T-helper 17 cell (primary cell): ENCODE data around the gene ORMDL3. TPM values are rescaled to one million over a fixed set of nuclear protein-coding genes. Genes with fewer than 3 reads are reported as not detected.

ENCODE experiments used
- ATAC-seq: fragments of 150-1000 bp; cut with Tn5 transposase; 2 replicates; pipeline ENCODE4 v1.10.0; 2021; ENCODE audit warnings: mild to moderate bottlenecking, moderate library complexity
- DNase-seq, 3 donors: peaks; one replicate each; pipeline versions ENCODE4 v3.0.0 to v3.0.0-alpha.2; 2020 to 2021
- H3K9me3 ChIP-seq: one replicate; pipeline ENCODE4 v1.7.0; 2013; ENCODE audit warnings: low read length, mild to moderate bottlenecking; ENCODE audit not compliant: control insufficient read depth, poor library complexity, severe bottlenecking
- H3K27ac Mint-ChIP-seq: one replicate; pipeline ENCODE4 v1.8.0; 2022; ENCODE audit warnings: mild to moderate bottlenecking, moderate library complexity, mixed read lengths
- H3K27me3 Mint-ChIP-seq: one replicate; pipeline ENCODE4 v1.8.0; 2022; ENCODE audit warnings: mixed read lengths
- H3K36me3 Mint-ChIP-seq: one replicate; pipeline ENCODE4 v1.8.0; 2022; ENCODE audit warnings: low read depth, mixed read lengths
- H3K4me1 Mint-ChIP-seq: one replicate; pipeline ENCODE4 v1.8.0; 2022; ENCODE audit warnings: mild to moderate bottlenecking, mixed read lengths
- H3K4me3 Mint-ChIP-seq: one replicate; pipeline ENCODE4 v1.8.0; 2022; ENCODE audit warnings: mild to moderate bottlenecking, moderate library complexity, mixed read lengths
- total RNA-seq, 4 donors: library from RNA in 2 of 4; stranded (reverse) in 2 of 4; gene quantifications; one replicate each; pipeline ENCODE4 v1.2.3 and lab custom pipeline; 2022 to 2026

Gene ORMDL3
- total RNA-seq, 2 donors from 2014 or later, result 76.0 to 88.9 TPM

DNA sequence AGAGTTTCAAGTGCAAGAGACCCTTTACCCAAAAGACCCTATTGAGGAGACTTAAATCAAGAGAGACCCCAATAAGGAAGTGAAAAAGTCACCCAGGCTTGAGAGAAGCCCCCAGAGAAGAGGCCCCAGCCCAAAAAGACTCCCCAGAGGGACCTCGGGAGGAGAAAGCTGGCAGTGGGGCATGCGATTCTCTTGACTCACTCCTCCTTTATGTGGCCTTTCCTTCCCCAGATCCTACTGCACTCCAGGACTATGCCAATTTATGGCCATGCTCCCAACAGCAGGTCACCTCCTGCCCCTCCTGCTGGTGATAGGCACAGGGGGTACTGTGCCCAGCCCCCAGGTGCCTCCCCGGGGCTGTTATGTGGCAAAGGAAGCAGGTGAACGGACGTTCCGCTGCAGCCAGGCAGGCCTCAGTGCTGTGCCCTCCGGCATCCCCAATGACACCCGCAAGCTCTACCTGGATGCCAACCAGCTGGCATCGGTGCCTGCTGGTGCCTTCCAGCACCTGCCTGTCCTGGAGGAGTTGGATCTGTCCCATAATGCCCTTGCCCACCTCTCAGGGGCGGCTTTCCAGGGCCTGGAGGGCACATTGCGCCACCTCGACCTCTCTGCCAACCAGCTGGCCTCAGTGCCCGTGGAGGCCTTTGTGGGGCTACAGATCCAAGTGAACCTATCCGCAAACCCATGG lies 16.4 kb upstream of the ORMDL3 start:
- no peak overlapping the region for H3K4me3 Mint-ChIP-seq
- H3K27me3 Mint-ChIP-seq, result peaks cover 7% of the 10 kb centered on the region
- no peaks in the 10 kb centered on the region for H3K9me3 ChIP-seq
- H3K27ac Mint-ChIP-seq, result no peak overlapping the region
- DNase-seq (no peak), ATAC-seq (no peak)
- peaks cover 17% of the 10 kb centered on the region for H3K4me1 Mint-ChIP-seq
- H3K36me3 Mint-ChIP-seq, result no peaks in the 10 kb centered on the region

DNA sequence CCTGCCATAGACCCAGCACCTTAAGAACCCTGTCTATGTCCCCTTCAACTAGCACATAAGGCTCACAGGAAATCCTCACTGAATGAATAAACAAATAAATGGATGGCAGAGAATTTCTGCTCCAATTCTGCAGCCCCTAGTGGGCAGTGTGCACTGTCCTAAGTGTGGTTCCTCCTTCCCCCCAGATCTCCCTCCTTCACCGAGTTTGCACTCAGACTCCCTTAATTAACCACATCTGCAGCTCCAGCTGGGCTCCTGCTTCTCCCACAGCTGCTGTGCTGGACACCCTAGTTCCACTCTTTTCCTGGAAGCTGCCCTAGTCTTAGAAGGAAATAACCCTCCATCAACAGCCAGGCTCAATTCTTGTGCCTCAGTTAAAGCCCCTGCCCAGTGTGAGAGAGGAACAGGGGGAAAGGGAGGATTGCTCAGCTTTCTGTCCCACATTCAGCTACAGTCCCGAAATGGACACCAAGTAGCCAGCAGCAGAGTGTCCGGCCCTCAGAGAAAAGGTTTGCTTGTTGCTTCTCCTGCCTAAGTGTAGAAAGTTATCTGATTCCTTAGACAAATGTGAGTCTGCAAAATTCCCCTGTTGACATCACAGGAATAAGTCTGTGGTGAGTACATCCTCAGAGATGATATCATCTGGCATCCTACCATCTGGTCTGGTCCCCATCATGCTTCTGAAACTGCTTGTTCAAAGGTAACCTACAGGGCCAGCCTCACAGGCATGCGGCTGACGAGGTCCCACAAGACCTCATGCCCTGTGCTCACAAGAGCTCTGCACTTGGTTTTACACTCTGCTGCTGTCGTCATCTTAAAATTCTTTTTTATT lies 12.4 kb upstream of the ORMDL3 start:
- no peaks in the 10 kb centered on the region for H3K9me3 ChIP-seq
- Mint-ChIP-seq H3K27me3 (peaks cover 7% of the 10 kb centered on the region), H3K4me3 (peak overlapping the region; percentile 45), H3K27ac (peak overlapping the region; percentile 91), H3K36me3 (no peaks in the 10 kb centered on the region), H3K4me1 (peaks cover 11% of the 10 kb centered on the region)
- DNase-seq (peak in 2 of 3 donors; percentile 24 to 31), ATAC-seq (peak; percentile 99)

DNA sequence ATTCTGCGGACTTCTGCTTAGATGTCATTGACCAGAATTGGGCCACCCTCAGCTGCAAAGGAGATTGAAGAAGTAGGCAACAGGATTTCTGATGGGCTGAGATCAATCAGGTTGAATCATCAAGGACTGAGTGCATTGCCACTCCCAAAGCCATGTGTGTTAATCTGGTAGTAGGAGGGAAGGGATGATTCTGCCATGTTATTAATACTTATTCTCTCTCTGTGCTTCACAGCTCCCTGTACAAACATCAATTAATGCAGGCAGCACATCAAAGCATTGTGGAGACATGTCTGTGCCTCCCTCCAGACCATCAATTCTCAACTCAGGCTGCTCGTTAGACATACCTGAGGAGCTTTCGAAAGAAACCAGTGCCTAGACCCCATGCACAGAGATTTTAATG lies 11.7 kb upstream of the ORMDL3 start:
- DNase-seq, result no peak
- H3K27me3 Mint-ChIP-seq, result peaks cover 7% of the 10 kb centered on the region

DNA sequence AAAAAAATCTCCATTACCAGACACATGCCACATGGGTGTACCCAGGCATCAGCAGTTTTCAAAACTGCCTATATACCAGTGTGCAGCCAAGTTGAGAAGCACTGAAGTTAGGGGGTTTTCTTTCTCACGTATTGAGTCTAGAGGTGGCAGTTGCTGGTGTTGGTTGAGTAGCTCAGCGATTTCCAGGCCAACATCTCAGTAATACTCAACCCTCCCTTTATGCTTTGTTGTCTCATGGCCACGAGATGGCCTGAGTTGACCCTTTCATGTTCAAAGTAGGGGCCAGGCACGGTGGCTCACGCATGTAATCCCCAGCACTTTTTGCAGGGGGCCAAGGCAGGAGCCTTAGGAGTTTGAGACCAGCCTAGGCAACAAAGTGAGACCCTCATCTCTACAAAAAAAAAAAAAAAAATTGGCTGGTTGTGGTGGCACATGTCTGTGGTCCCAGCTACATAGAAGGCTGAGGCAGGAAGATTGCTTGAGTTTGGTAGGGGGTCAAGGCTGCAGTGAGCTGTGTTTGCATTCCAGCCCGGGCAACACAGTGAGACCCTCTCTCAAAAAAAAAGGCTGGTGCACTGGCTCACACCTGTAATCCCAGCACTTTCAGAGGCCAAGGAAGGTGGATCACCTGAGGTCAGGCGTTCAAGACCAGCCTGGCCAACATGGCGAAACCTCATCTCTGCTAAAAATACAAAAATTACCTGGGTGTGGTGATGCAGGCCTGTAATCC lies 10.9 kb upstream of the ORMDL3 start:
- peaks cover 11% of the 10 kb centered on the region for H3K4me1 Mint-ChIP-seq
- no peak for DNase-seq
- no peak for ATAC-seq
- H3K9me3 ChIP-seq, result no peaks in the 10 kb centered on the region
- peak overlapping the region; percentile 91 for H3K27ac Mint-ChIP-seq
- peaks cover 7% of the 10 kb centered on the region for H3K27me3 Mint-ChIP-seq
- H3K36me3 Mint-ChIP-seq, result no peaks in the 10 kb centered on the region
- no peak overlapping the region for H3K4me3 Mint-ChIP-seq

More for the DNA sequence above, 11.7 kb upstream of the ORMDL3 start:
- Mint-ChIP-seq H3K4me3 (no peak overlapping the region), H3K27ac (peak overlapping the region; percentile 91), H3K4me1 (peaks cover 11% of the 10 kb centered on the region), H3K36me3 (no peaks in the 10 kb centered on the region)
- H3K9me3 ChIP-seq, result no peaks in the 10 kb centered on the region
- no peak for ATAC-seq

DNA sequence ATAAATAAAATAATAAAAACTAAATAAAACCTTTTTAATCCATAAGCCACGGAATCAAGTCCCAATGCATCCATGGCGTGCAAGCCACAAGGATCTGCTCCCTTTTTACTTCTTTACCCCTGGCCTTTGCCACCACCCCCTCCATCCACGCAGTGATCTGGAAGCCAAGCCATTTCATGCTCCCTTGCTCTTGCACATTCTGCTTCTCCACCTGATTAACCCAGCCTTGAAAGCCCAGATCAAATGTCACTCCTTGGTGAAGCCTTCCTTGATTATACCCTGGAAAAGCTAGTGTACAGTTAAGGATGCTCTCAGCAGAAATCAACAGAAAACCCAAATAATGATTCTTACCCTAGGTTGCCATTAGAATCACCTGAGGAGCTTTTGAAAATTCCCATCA lies 10.0 kb upstream of the ORMDL3 start:
- Mint-ChIP-seq H3K27ac (no peak overlapping the region), H3K36me3 (no peaks in the 10 kb centered on the region)
- ATAC-seq, result no peak

DNA sequence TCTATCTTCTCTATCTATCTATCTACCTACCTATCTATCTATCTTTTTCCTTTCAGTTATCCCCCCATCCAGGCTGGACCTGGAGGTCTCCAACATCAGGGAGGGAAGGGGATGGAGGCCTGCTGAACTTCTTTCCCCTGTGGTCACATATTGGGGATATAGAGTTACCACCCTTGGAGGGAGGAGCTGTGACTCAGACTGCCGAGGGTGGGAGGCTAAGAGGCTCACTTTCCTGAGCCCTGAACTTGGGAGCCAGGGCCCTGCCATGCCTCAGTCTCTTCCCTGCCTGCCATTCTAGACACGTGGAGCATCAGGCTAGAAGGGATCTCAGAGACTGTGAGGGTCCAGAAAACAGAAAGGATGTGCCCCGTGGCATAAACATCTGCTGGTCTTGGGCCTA lies 8.5 kb upstream of the ORMDL3 start:
- no peaks in the 10 kb centered on the region for H3K36me3 Mint-ChIP-seq
- H3K4me1 Mint-ChIP-seq, result peaks cover 7% of the 10 kb centered on the region
- H3K9me3 ChIP-seq, result no peaks in the 10 kb centered on the region
- no peak for ATAC-seq
- peak overlapping the region; percentile 60 for H3K27ac Mint-ChIP-seq
- no peak for DNase-seq
- H3K4me3 Mint-ChIP-seq, result no peak overlapping the region
- no peaks in the 10 kb centered on the region for H3K27me3 Mint-ChIP-seq

More for the DNA sequence above, 10.0 kb upstream of the ORMDL3 start:
- Mint-ChIP-seq H3K4me3 (no peak overlapping the region), H3K27me3 (peaks cover 3% of the 10 kb centered on the region), H3K4me1 (peaks cover 11% of the 10 kb centered on the region)
- H3K9me3 ChIP-seq, result no peaks in the 10 kb centered on the region
- no peak for DNase-seq

DNA sequence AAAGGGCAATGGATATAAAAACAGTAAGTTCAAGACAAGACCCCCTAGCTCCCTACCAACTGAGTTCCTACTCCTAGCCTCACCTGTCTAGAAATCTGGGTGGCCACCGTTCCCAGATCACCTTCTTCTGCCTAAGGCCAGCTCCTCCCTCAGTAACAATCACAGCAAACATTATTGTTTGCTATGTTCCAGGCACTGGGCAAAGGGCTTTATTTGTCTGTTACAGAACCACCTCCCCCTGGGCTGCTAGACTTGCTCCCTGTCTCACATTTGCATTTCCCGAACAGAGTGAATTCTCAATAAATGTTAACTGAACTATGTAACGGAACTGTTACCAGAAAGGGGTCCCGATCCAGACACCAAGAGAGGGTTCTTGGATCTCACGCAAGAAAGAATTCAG lies 6.9 kb upstream of the ORMDL3 start:
- H3K4me3 Mint-ChIP-seq, result no peak overlapping the region
- ATAC-seq (no peak), DNase-seq (no peak)
- no peaks in the 10 kb centered on the region for H3K4me1 Mint-ChIP-seq
- H3K27ac Mint-ChIP-seq, result no peak overlapping the region
- no peaks in the 10 kb centered on the region for H3K36me3 Mint-ChIP-seq
- no peaks in the 10 kb centered on the region for H3K9me3 ChIP-seq
- no peaks in the 10 kb centered on the region for H3K27me3 Mint-ChIP-seq

DNA sequence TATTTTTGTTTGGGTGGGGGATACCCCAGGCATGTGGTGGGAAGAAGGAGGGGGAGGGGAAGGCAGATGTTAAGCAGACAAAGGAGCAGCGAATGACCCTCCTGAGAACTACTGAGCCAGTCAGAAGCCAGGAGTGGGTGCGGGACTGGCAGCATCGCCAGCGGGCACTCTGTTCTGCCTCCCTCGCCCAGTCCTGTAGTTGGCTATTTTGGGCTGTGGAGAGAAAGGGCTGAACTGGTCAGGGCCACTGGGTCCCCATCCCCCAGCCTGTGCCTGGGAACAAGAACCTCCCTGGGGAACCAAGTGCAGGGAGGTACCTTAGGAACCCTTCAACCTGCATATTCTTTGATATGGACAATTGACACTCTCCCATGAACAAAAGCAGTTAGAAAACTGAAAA lies 6.5 kb upstream of the ORMDL3 start:
- H3K9me3 ChIP-seq, result no peaks in the 10 kb centered on the region
- Mint-ChIP-seq H3K27ac (no peak overlapping the region), H3K4me3 (no peak overlapping the region), H3K36me3 (no peaks in the 10 kb centered on the region), H3K4me1 (no peaks in the 10 kb centered on the region), H3K27me3 (no peaks in the 10 kb centered on the region)
- DNase-seq (no peak), ATAC-seq (no peak)

DNA sequence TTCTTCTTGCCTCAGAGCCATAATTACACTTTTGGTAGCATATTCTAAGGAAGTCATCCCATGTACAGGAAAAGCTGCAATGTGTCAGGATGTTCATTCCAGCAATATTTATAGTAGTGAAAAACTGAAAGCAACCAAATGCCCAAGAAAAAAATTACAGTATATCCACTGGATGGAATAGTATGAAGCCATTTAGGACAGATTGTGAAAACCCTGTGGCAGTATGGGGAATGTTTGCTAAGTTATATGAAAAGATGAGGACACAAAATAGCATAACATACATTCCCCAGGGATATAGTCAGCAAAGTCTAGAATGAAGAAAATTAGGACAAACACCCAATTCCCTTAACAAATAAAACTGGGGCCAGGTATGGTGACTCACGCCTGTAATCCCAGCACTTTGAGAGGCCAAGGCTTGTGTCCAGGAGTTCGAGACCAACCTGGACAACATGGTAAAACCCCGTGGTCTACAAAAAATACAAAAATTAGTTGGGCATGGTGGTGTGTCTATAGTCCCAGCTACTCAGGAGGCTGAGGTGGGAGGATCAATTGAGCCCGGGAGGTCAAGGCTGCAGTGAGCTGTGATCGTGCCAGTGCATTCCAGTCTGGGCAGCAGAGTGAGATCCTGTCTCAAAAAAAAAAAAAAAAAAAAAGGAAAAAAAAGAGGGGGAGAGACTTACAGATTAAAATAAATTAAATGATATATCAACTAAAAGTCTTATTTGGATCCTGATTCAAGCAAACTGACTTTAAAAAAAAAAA lies 2.4 kb upstream of the ORMDL3 start:
- H3K9me3 ChIP-seq, result no peaks in the 10 kb centered on the region
- no peaks in the 10 kb centered on the region for H3K27me3 Mint-ChIP-seq
- H3K27ac Mint-ChIP-seq, result no peak overlapping the region
- H3K4me1 Mint-ChIP-seq, result peaks cover 18% of the 10 kb centered on the region
- ATAC-seq, result no peak
- DNase-seq, result no peak
- H3K36me3 Mint-ChIP-seq, result peaks cover 4% of the 10 kb centered on the region
- no peak overlapping the region for H3K4me3 Mint-ChIP-seq

DNA sequence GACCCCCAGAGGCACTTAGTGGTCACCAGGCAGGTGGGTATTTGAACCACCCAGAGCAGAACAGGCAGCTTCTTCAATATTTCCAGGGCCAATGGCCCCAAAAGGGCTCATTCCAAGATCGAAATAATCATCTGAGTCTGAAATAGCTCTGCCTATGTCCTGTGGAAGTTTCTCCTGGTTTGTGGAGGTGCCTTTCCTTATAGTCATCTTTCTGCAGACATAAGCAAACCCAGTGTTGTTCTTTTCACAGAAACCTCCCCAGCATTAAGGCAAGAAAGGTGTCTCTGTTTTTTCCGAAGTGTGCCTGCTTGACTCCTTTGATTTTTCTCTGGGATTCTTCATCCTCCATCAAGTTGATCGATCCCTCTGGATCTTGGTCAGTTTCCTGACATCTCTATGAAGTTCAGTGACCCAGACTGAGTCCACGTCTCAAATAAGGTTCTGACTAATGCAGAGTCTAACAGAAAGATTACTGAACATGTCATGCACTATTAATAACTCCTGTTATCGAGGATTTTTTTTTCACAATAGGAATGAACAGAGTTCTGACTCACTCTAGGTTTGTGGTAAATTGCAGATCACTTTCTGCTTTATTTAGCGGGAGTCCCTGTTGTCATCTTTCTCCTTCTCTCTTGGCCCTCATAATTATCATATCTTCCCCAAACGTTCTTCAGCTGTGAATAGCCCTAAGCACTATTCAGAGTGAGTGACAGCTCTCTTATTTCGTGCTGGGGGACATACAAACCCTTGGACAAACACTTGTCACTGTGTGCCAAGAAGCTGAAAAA lies 1.7 kb upstream of the ORMDL3 start:
- H3K27me3 Mint-ChIP-seq, result no peaks in the 10 kb centered on the region
- H3K27ac Mint-ChIP-seq, result no peak overlapping the region
- ATAC-seq (no peak), DNase-seq (no peak)
- H3K4me3 Mint-ChIP-seq, result peak overlapping the region; percentile 12
- H3K4me1 Mint-ChIP-seq, result peaks cover 25% of the 10 kb centered on the region
- no peaks in the 10 kb centered on the region for H3K9me3 ChIP-seq
- H3K36me3 Mint-ChIP-seq, result peaks cover 4% of the 10 kb centered on the region

DNA sequence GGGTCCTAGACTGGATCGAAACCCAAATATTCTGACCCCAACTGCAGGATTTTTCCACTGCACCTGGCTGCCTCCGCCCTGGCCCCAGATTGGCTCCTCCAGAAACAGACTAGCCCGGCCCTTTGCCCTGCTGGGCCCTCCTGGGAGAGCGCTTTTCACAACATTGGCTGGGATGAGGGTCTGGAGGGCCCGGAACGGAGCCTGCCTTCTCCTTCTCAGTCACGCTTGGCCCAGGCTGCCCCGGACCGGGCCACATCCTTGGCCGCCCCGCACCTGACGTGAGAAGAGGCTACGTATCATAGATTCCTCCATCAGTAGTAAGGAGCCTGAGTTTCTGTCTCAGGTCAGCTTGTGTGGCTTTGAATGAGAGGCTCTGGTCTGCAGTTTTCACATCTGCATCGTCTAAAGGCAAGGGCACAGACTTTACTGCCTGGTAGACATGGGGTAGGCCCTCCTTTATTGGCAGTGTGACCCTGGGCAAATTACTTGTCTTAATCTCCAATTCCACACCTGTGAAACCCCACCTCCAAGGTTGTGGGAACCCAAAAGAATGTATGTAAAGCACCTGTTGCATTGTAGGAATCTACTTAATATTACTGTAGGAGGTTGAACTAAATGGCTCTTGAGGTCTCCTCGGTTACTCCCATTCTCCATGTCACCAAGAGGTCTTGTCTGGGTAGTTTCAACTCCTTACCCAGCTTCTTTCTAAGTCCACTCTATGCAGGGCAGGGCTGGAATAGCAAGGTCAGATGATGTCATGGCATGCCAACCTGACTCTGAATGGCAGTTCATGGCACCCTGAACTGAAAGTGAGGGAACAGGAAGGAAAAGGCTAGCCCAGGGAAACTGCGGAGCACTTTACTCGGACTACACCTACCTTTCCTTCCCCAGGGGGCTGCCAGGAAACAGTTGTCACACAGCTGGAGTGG lies 792 bp upstream of the ORMDL3 start:
- H3K4me1 Mint-ChIP-seq, result peaks cover 26% of the 10 kb centered on the region
- H3K9me3 ChIP-seq, result no peaks in the 10 kb centered on the region
- ATAC-seq (no peak), DNase-seq (no peak)
- H3K36me3 Mint-ChIP-seq, result peaks cover 6% of the 10 kb centered on the region
- H3K27ac Mint-ChIP-seq, result peak overlapping the region; percentile 97
- H3K4me3 Mint-ChIP-seq, result peak overlapping the region; percentile 94
- no peaks in the 10 kb centered on the region for H3K27me3 Mint-ChIP-seq
